ENCODE data around the gene TERT. TPM values are rescaled to one million over a fixed set of nuclear protein-coding genes. Genes with fewer than 3 reads are reported as not detected.

The TERT gene
- total and polyA plus RNA-seq, 2 donors (not counting 1 experiment from before 2014, with no cell fraction given) = 0.24 to 0.39 TPM

DNA sequence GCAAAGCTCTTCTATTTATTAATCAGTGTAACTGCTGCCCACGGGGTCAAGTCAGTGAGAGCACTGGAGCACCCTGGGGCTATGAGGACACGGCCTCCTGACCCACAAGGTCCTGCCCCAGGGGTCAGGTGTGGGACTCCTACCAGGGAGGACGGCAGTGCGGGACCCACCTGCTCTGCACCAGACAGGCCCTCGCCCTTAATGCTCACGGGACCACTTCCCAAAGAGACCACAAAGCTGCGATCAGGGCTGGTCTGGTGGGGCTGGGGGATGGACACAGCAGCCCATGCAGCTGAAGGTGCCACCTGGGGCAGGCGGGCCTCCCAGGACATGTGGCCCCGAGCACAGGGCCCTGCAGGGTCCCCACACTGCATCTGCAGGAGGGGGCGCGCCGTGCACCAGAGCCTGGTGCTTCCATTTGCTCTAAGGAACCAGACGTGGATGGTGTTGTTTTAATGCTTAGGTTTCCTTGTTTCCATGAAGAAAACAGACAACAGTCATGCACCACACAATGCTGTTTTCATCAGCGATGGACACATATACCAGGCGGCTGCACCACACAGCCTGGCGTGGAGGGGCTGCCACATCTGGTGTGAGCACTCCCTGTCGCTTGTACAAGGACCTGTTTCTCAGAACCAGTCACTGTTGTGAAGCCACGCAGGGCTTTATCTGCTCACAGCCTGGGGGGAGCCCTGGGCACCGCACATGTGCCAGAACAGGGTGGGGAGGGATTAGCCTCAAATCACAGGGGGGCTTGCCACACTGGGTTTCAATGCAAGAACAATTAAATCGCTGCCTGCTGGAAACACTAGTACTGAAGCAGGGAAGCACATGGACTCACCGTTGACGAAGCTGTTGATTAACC lies 27.4 kb upstream of the TERT start:
- ATAC-seq (ENCODE audit: low read depth) = no peak
- TF ChIP-seq EZH2 (IDR thresholded peaks at IDR 0.05; ENCODE audit: borderline replicate concordance, insufficient read depth, low read depth, low read length, poor library complexity, severe bottlenecking) = no peak
- TF ChIP-seq, protein P1, sequence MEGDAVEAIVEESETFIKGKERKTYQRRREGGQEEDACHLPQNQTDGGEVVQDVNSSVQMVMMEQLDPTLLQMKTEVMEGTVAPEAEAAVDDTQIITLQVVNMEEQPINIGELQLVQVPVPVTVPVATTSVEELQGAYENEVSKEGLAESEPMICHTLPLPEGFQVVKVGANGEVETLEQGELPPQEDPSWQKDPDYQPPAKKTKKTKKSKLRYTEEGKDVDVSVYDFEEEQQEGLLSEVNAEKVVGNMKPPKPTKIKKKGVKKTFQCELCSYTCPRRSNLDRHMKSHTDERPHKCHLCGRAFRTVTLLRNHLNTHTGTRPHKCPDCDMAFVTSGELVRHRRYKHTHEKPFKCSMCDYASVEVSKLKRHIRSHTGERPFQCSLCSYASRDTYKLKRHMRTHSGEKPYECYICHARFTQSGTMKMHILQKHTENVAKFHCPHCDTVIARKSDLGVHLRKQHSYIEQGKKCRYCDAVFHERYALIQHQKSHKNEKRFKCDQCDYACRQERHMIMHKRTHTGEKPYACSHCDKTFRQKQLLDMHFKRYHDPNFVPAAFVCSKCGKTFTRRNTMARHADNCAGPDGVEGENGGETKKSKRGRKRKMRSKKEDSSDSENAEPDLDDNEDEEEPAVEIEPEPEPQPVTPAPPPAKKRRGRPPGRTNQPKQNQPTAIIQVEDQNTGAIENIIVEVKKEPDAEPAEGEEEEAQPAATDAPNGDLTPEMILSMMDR (IDR thresholded peaks at IDR 0.05) = no peak
- Mint-ChIP-seq H3K4me3 (no peak overlapping the region), H3K9me3 (ENCODE audit: insufficient read depth) (no peaks in the 10 kb centered on the region), H3K27me3 (no peaks in the 10 kb centered on the region), H3K27ac (no peak overlapping the region), H3K4me1 (peaks cover 2% of the 10 kb centered on the region)
- Histone ChIP-seq H3K36me3 (replicated peaks in 1 of 2; ENCODE audit: control extremely low read depth in 1 of 2, control insufficient read depth in 1 of 2, extremely low read depth in 1 of 2, insufficient read depth in 2 of 2, low read length in 1 of 2) (peaks cover 0 to 68% of the 10 kb centered on the region in 2 experiments), H3K27ac (ENCODE audit: low read length in 2 of 2) (no peak overlapping the region), H4K20me1 (ENCODE audit: control insufficient read depth, insufficient read depth, low read length, poor library complexity, severe bottlenecking) (no peaks in the 10 kb centered on the region), H3K9me3 (ENCODE audit: control extremely low read depth in 1 of 3, control insufficient read depth in 2 of 3, insufficient read depth in 1 of 3, low read length in 2 of 3) (no peaks in the 10 kb centered on the region), H3K4me1 (ENCODE audit: control insufficient read depth in 2 of 2, insufficient read depth in 2 of 2, low read length in 2 of 2) (no peaks in the 10 kb centered on the region), H3K4me2 (replicated peaks; ENCODE audit: low read depth, low read length, poor library complexity, severe bottlenecking) (no peak overlapping the region), H3K9ac (ENCODE audit: low read length) (no peak overlapping the region), H3K79me2 (ENCODE audit: control insufficient read depth, insufficient read depth, low read length) (no peaks in the 10 kb centered on the region), H3K27me3 (replicated peaks in 1 of 4; ENCODE audit: control extremely low read depth in 1 of 4, control insufficient read depth in 3 of 4, insufficient read depth in 4 of 4, low read length in 3 of 4) (no peaks in the 10 kb centered on the region), H2AFZ (ENCODE audit: insufficient read depth, low read depth, low read length, poor library complexity, severe bottlenecking) (no peak overlapping the region), H3K4me3 (ENCODE audit: control extremely low read depth in 1 of 5, extremely low read depth in 1 of 5, insufficient read depth in 1 of 5, low read depth in 2 of 5, low read length in 4 of 5) (no peak overlapping the region)
- WGBS (ENCODE audit: insufficient coverage) = 89% methylated on average over 20 of the region's 22 CpGs
- DNase-seq = no peak
- CTCF ChIA-PET = no interaction called here
- intact Hi-C loops (cut with micrococcal nuclease) = no loop called here
- POLR2A ChIA-PET = no interaction called here

DNA sequence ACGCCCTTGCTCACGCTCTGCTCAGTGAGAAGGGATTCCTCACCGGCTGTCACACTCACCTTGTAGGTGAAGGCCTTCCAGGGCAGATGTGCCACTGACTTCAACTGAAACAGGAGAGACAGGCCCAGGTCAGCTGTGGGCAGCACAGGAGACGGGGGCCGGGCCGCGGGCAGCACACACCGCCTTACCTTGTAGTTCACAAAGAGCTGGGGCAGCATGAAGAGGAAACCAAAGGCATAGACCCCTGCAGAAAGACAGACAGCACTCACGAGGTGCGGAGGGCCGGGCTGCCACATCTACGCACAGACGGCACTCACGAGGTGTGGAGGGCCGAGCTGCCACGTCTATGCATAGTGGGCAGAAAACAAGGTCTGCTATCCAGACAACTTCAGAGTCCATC lies 26.7 kb upstream of the TERT start:
- Histone ChIP-seq H3K9me3 (ENCODE audit: control extremely low read depth in 1 of 3, control insufficient read depth in 2 of 3, insufficient read depth in 1 of 3, low read length in 2 of 3) (no peaks in the 10 kb centered on the region), H3K27ac (ENCODE audit: low read length in 2 of 2) (no peak overlapping the region), H3K4me3 (ENCODE audit: control extremely low read depth in 1 of 5, extremely low read depth in 1 of 5, insufficient read depth in 1 of 5, low read depth in 2 of 5, low read length in 4 of 5) (no peak overlapping the region), H2AFZ (ENCODE audit: insufficient read depth, low read depth, low read length, poor library complexity, severe bottlenecking) (no peak overlapping the region), H3K4me1 (ENCODE audit: control insufficient read depth in 2 of 2, insufficient read depth in 2 of 2, low read length in 2 of 2) (peaks cover 5% of the 10 kb centered on the region in 2 donors), H3K36me3 (replicated peaks in 1 of 2; ENCODE audit: control extremely low read depth in 1 of 2, control insufficient read depth in 1 of 2, extremely low read depth in 1 of 2, insufficient read depth in 2 of 2, low read length in 1 of 2) (peaks cover 0 to 68% of the 10 kb centered on the region in 2 experiments), H4K20me1 (ENCODE audit: control insufficient read depth, insufficient read depth, low read length, poor library complexity, severe bottlenecking) (no peaks in the 10 kb centered on the region), H3K9ac (ENCODE audit: low read length) (no peak overlapping the region), H3K4me2 (replicated peaks; ENCODE audit: low read depth, low read length, poor library complexity, severe bottlenecking) (no peak overlapping the region), H3K27me3 (replicated peaks in 1 of 4; ENCODE audit: control extremely low read depth in 1 of 4, control insufficient read depth in 3 of 4, insufficient read depth in 4 of 4, low read length in 3 of 4) (no peaks in the 10 kb centered on the region), H3K79me2 (ENCODE audit: control insufficient read depth, insufficient read depth, low read length) (no peaks in the 10 kb centered on the region)
- WGBS (ENCODE audit: insufficient coverage) = over 99% methylated on average over 16 of the region's 16 CpGs
- no peak overlapping the region for H3K27ac Mint-ChIP-seq
- TF ChIP-seq, protein P1 (IDR thresholded peaks at IDR 0.05) = no peak
- TF ChIP-seq EZH2 (IDR thresholded peaks at IDR 0.05; ENCODE audit: borderline replicate concordance, insufficient read depth, low read depth, low read length, poor library complexity, severe bottlenecking) = no peak
- DNase-seq (no peak), ATAC-seq (ENCODE audit: low read depth) (no peak)
- intact Hi-C loops (cut with micrococcal nuclease) = no loop called here
- H3K4me3 Mint-ChIP-seq = no peak overlapping the region
- H3K27me3 Mint-ChIP-seq = no peaks in the 10 kb centered on the region
- H3K9me3 Mint-ChIP-seq (ENCODE audit: insufficient read depth) = no peaks in the 10 kb centered on the region
- CTCF ChIA-PET = no interaction called here
- peaks cover 7% of the 10 kb centered on the region for H3K4me1 Mint-ChIP-seq
- POLR2A ChIA-PET = no interaction called here
